Gastrocnemius medialis (tissue), 4 donors: ENCODE results near the gene AKAP6. TPM values are rescaled to one million over a fixed set of nuclear protein-coding genes. Genes with fewer than 3 reads are reported as not detected.

Source experiments
- ATAC-seq, 2 donors: fragments of 150-250 bp; one replicate each; pipeline ENCODE4 v1.9.1; 2016
- DNase-seq, 2 donors: peaks; one replicate each; pipeline ENCODE4 v3.0.0-alpha.2; 2019
- H3K27ac ChIP-seq, 4 donors: fragments of 200-600 bp; sonication (generic); 1 replicate in 1 of 4; 2 replicates in 3 of 4; pipeline ENCODE4 v1.5.1; 2016 to 2018; ENCODE audit warnings: mild to moderate bottlenecking in 2 of 4, moderate library complexity in 1 of 4
- H3K27me3 ChIP-seq, 3 donors: fragments of 200-600 bp; sonication (generic) in 2 of 3; 1 replicate in 1 of 3; 2 replicates in 2 of 3; pipeline versions ENCODE4 v1.5.1 to v1.6.0; 2016 to 2019; ENCODE audit warnings: mild to moderate bottlenecking in 1 of 3, moderate library complexity in 1 of 3
- H3K36me3 ChIP-seq, 2 donors: fragments of 200-600 bp; sonication (generic) in 1 of 2; one replicate each; pipeline ENCODE4 v1.5.1; 2017 to 2018
- H3K4me1 ChIP-seq, 2 donors: fragments of 200-600 bp; sonication (generic) in 1 of 2; one replicate each; pipeline ENCODE4 v1.5.1; 2016 to 2017; ENCODE audit warnings: mild to moderate bottlenecking in 2 of 2
- H3K4me3 ChIP-seq, 4 donors: fragments of 200-600 bp; sonication (generic) in 3 of 4; 1 replicate in 1 of 4; 2 replicates in 3 of 4; pipeline ENCODE4 v1.5.1; 2016 to 2019; ENCODE audit warnings: mild to moderate bottlenecking in 2 of 4
- H3K9me3 ChIP-seq, 3 donors: fragments of 200-600 bp; sonication (generic) in 2 of 3; 1 replicate in 1 of 3; 2 replicates in 2 of 3; pipeline ENCODE4 v1.5.1; 2016 to 2019
- POLR2A ChIP-seq, 2 donors: fragments of 450-650 bp; IDR thresholded peaks; one replicate each; pipeline ENCODE4 v1.6.1; 2017; ENCODE audit warnings: antibody characterized with exemption in 2 of 2, mild to moderate bottlenecking in 2 of 2, moderate library complexity in 2 of 2
- in situ Hi-C, 4 donors: fragments of 200-750 bp; cut with MboI; loops; one replicate each; pipeline versions ENCODE4 v1.15.0 to v1.8.0; 2017; ENCODE audit warnings: low sequenced_read_pairs in 4 of 4
- intact Hi-C: fragments of 100-400 bp; cut with DNase I; formaldehyde crosslinking; loops from one replicate; pipeline ENCODE4 v1.15.1; 2023; ENCODE audit warnings: low total_unique reads
- total RNA-seq, 4 donors: library from RNA; depleted of rRNA; stranded (reverse); fragments of >200 nt; gene quantifications; one replicate each; pipeline versions ENCODE4 v1.1.0 to v1.2.3, GENCODE V29; 2016
- TF ChIP-seq, protein P1 (sequence below), 5 experiments: fragments of 450-650 bp in 3 of 5; fragments of 200-600 bp in 2 of 5; sonication (generic) in 2 of 5; IDR thresholded peaks in 4 of 5; conservative IDR thresholded peaks in 1 of 5; 1 replicate in 4 of 5; 2 replicates in 1 of 5; pipeline ENCODE4 v1.5.1; 2016 to 2019; ENCODE audit warnings: antibody characterized with exemption in 5 of 5, mild to moderate bottlenecking in 3 of 5, moderate library complexity in 3 of 5

The AKAP6 gene
- total RNA-seq, 4 donors from 2014 or later: 23.2 to 59.2 (median 32.1) TPM

DNA sequence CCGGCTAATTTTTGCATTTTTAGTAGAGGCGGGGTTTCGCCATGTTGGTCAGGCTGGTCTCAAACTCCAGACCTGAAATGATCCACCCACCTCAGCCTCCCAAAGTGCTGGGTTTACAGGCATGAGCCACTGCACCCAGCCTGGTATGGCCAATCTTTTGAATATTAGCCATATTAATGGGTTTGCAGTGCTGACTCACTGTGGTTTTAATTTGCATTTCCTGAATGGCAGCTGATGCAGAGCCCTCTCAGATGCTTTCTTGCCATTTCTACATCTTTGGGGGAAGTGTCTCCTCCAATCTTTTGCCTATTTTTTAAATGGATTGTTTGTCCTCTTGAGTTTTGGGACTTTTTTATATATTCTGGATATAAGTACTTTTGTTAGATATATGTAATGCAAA, 554.1 kb downstream of the AKAP6 start:
- intact Hi-C loops (no loop called here), in situ Hi-C loops (no loop called here)
- H3K4me1 ChIP-seq: no peaks in the 10 kb centered on the region
- TF ChIP-seq POLR2A (IDR thresholded peaks at IDR 0.05): no peak
- TF ChIP-seq, protein P1, sequence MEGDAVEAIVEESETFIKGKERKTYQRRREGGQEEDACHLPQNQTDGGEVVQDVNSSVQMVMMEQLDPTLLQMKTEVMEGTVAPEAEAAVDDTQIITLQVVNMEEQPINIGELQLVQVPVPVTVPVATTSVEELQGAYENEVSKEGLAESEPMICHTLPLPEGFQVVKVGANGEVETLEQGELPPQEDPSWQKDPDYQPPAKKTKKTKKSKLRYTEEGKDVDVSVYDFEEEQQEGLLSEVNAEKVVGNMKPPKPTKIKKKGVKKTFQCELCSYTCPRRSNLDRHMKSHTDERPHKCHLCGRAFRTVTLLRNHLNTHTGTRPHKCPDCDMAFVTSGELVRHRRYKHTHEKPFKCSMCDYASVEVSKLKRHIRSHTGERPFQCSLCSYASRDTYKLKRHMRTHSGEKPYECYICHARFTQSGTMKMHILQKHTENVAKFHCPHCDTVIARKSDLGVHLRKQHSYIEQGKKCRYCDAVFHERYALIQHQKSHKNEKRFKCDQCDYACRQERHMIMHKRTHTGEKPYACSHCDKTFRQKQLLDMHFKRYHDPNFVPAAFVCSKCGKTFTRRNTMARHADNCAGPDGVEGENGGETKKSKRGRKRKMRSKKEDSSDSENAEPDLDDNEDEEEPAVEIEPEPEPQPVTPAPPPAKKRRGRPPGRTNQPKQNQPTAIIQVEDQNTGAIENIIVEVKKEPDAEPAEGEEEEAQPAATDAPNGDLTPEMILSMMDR (IDR thresholded peaks at IDR 0.05 in 4 of 5, conservative IDR thresholded peaks at IDR 0.05 in 1 of 5): no peak
- no peaks in the 10 kb centered on the region for H3K36me3 ChIP-seq
- no peaks in the 10 kb centered on the region for H3K9me3 ChIP-seq
- DNase-seq (no peak), ATAC-seq (no peak)
- no peak overlapping the region for H3K27ac ChIP-seq
- H3K27me3 ChIP-seq: no peaks in the 10 kb centered on the region
- no peak overlapping the region for H3K4me3 ChIP-seq

Other genes with a start within 250 kb of the AKAP6 start
- gene RNU6-7, start 127.3 kb upstream of the AKAP6 start, total RNA-seq: not detected
- gene RNU6-8, start 126.0 kb upstream of the AKAP6 start, total RNA-seq: not detected